HG03457 (cell line): ENCODE measurements around the gene MVB12A.

ENCODE experiments used
- ATAC-seq: cut with Tn5 transposase; IDR thresholded peaks from one replicate; pipeline ENCODE4 v1.9.1; 2021; ENCODE audit warnings: moderate number of reproducible peaks; ENCODE audit not compliant: unreplicated experiment

Gene MVB12A

DNA sequence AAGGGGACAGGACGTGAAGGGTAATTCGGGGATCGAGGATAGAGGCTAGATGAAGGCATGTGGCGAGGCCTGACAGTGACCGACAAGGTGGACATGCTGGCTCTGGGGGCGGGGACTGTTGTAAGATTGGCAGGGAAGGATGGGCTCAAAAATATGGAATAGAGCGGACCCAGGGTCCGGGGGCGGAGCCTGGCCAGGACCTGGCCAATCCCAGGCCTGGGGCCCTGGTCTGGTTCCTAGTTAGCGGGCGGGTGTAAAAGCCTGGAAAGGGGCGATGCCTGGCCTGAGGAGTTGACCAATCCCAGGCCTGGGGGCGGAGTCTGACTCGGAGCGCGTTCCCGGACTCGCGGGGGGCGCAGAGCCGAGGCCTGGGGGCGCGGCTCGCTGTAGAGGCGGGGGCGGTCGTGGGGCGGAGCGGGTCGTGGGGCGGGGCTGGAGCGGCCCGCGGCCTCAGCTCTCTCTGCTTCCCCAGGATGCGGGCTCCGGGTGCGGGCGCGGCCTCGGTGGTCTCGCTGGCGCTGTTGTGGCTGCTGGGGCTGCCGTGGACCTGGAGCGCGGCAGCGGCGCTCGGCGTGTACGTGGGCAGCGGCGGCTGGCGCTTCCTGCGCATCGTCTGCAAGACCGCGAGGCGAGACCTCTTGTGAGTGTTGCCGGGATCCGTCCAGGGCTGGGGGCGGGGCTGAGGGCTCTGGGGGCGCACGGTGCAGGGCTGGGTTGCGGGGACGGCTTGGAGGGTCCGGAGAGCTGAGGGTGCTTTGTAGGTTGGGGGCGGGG, 50.4 kb downstream of the MVB12A start, which contains the start of gene SLC27A1:
Gene SLC27A1 (plus strand): TSS at position 457 of the 774 bp plus-strand sequence. CDS start 17 bp downstream, at position 474.
- peak; percentile 54 for ATAC-seq

DNA sequence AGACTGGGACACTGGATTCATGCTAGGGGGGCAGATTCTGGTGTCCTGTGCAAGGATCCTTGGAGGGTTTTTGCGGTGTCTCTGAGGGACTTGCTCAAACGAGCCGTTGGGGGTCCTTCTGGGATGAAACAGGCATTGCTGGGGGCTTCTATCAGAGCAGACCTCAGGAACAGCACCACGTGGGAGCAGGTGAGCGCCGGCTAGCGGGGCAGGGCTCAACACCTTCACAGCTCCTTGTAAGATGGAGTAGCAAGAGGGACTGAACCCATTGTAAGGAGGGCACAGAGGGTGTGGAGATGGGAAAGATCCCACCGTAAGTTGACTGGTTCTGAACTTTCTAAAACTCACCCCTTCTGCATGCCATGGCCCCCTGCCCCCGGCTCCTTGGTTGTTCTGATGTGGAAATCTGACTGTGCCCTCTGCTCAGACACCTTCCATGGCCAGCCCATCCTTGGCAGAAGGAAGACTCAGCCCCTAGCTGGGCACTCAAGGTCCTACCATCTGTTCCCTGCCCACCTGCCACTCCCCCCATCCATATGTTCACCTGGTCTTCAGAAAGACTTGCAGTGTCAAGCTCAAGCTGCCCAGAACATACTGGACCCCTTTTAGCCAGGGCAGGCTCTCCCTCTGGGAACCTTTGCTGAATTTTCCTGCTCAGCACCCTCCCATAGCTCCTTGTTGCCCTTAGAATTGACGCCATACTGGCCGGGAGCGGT, 51.7 kb downstream of the MVB12A start:
- no peak for ATAC-seq

DNA sequence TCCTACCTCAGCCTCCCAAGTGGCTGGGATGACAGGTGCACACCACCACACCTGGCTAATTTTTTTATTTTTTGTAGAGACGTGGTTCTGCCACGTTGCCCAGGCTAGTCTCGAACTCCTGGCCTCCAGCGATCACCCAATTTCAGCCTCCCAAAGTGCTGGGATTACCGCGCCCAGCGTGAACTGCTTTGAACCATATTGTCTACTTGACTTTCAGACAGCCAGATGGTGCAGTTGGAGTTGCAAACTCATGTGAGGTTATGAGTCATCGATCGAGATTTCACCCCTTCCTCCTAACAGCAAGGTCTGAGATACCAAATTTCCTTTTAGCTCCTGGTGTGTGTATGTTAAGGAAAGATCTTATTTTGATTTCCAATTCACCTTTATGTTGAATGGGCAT, 53.2 kb downstream of the MVB12A start:
- no peak for ATAC-seq
